HepG2 (cell line): ENCODE measurements around the gene MYCBPAP.

Source experiments
- CHD4 ChIP-seq: fragments of 200-600 bp; sonication (generic); IDR thresholded peaks from 2 replicates; pipeline ENCODE4 v1.7.0; 2017; ENCODE audit warnings: mild to moderate bottlenecking, low read length, borderline replicate concordance
- FOSL1 ChIP-seq: sonication (generic); formaldehyde crosslinking; IDR thresholded peaks from 2 replicates; pipeline ENCODE4 v1.9.0; 2021; ENCODE audit warnings: missing genetic modification reagents, borderline replicate concordance
- GATA4 ChIP-seq: sonication (generic); IDR thresholded peaks from 2 replicates; pipeline ENCODE4 v1.6.1; 2016; ENCODE audit warnings: antibody characterized with exemption, low read depth, borderline replicate concordance
- MYC ChIP-seq: sonication (generic); formaldehyde crosslinking; IDR thresholded peaks from 2 replicates; pipeline ENCODE4 v1.9.0; 2021; ENCODE audit warnings: missing genetic modification reagents, borderline replicate concordance
- RXRA ChIP-seq: sonication (generic); formaldehyde crosslinking; IDR thresholded peaks from 2 replicates; pipeline ENCODE4 v1.5.1; 2020; ENCODE audit warnings: missing genetic modification reagents
- SKI ChIP-seq: fragments of 450-650 bp; IDR thresholded peaks from one replicate; pipeline ENCODE4 v1.6.1; 2018; ENCODE audit warnings: mild to moderate bottlenecking; ENCODE audit not compliant: partially characterized antibody
- TF ChIP-seq, protein P1 (sequence below): sonication (generic); formaldehyde crosslinking; IDR thresholded peaks from 2 replicates; pipeline ENCODE4 v1.5.0; 2020; ENCODE audit warnings: mild to moderate bottlenecking, missing genetic modification reagents, moderate library complexity
- TF ChIP-seq, protein P2 (sequence below): sonication (generic); formaldehyde crosslinking; IDR thresholded peaks from 2 replicates; pipeline ENCODE4 v1.9.0; 2021; ENCODE audit warnings: missing genetic modification reagents, borderline replicate concordance

DNA sequence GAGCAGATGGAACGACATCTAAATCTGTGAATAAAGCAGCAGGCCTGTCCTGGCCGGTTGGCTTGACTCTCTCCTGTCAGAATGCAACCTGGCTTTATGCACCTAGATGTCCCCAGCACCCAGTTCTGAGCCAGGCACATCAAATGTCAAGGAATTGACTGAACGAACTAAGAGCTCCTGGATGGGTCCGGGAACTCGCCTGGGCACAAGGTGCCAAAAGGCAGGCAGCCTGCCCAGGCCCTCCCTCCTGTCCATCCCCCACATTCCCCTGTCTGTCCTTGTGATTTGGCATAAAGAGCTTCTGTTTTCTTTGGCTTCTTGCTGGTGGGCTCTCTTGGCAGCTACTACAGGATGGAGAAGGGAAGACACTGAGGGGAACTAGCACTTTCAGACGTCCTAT is 33.7 kb upstream of the MYCBPAP start:
- TF ChIP-seq SKI (no peak), GATA4 (no peak), CHD4 (no peak), RXRA (CRISPR knock-in tag) (no peak), MYC (CRISPR knock-in tag) (no peak), FOSL1 (no peak)
- TF ChIP-seq, protein P1, sequence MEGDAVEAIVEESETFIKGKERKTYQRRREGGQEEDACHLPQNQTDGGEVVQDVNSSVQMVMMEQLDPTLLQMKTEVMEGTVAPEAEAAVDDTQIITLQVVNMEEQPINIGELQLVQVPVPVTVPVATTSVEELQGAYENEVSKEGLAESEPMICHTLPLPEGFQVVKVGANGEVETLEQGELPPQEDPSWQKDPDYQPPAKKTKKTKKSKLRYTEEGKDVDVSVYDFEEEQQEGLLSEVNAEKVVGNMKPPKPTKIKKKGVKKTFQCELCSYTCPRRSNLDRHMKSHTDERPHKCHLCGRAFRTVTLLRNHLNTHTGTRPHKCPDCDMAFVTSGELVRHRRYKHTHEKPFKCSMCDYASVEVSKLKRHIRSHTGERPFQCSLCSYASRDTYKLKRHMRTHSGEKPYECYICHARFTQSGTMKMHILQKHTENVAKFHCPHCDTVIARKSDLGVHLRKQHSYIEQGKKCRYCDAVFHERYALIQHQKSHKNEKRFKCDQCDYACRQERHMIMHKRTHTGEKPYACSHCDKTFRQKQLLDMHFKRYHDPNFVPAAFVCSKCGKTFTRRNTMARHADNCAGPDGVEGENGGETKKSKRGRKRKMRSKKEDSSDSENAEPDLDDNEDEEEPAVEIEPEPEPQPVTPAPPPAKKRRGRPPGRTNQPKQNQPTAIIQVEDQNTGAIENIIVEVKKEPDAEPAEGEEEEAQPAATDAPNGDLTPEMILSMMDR (CRISPR knock-in tag) = no peak
- TF ChIP-seq, protein P2, sequence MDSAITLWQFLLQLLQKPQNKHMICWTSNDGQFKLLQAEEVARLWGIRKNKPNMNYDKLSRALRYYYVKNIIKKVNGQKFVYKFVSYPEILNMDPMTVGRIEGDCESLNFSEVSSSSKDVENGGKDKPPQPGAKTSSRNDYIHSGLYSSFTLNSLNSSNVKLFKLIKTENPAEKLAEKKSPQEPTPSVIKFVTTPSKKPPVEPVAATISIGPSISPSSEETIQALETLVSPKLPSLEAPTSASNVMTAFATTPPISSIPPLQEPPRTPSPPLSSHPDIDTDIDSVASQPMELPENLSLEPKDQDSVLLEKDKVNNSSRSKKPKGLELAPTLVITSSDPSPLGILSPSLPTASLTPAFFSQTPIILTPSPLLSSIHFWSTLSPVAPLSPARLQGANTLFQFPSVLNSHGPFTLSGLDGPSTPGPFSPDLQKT (CRISPR knock-in tag) = no peak
